ENCODE data around the gene HOXC11.

GRCh38 chr12:53998110-53998899 is 25.4 kb downstream of the HOXC11 start:
- no peak for TF ChIP-seq CTCF (conservative IDR thresholded peaks at IDR 0.05 in 1 of 2, IDR thresholded peaks at IDR 0.05 in 1 of 2; ENCODE audit: extremely low read depth in 1 of 2, insufficient read depth in 1 of 2, low read depth in 1 of 2, low read length in 2 of 2)
- TF ChIP-seq EZH2 (IDR thresholded peaks at IDR 0.05; ENCODE audit: borderline replicate concordance, low read length): no peak
